ENCODE measurements around the gene REEP3.

DNA sequence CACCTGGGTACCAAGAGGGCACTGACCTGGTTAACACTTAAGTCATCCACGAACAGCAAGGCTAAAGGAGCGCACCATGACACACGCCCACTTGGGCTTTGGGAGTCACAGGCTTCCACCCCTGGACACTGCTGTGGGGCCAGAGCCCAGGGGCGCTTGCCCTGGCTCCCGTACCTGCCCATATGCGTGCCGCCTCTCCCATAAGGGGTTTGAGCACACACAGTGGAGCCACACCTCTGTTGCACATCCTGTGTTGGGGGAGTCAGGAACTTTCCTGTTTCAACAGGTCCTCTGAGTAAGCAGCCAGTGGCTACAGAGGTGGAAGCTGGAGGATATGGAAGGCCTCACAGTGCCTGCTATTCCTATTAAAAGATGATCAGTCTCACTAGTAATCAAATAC, 152.0 kb downstream of the REEP3 start:
- TF ChIP-seq, protein P1, sequence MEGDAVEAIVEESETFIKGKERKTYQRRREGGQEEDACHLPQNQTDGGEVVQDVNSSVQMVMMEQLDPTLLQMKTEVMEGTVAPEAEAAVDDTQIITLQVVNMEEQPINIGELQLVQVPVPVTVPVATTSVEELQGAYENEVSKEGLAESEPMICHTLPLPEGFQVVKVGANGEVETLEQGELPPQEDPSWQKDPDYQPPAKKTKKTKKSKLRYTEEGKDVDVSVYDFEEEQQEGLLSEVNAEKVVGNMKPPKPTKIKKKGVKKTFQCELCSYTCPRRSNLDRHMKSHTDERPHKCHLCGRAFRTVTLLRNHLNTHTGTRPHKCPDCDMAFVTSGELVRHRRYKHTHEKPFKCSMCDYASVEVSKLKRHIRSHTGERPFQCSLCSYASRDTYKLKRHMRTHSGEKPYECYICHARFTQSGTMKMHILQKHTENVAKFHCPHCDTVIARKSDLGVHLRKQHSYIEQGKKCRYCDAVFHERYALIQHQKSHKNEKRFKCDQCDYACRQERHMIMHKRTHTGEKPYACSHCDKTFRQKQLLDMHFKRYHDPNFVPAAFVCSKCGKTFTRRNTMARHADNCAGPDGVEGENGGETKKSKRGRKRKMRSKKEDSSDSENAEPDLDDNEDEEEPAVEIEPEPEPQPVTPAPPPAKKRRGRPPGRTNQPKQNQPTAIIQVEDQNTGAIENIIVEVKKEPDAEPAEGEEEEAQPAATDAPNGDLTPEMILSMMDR (IDR thresholded peaks at IDR 0.05), result no peak
- no peak for TF ChIP-seq POLR2A (IDR thresholded peaks at IDR 0.05)

Measured in body of pancreas (tissue), 4 donors.